ENCODE measurements around the gene SMCO2.

Gene SMCO2

GRCh38 chr12:27434673-27435565 lies 11.6 kb upstream of the SMCO2 start:
- H3K4me3 ChIP-seq (ENCODE audit: low read depth, low read length): no peak overlapping the region
- no peak for DNase-seq (ENCODE audit: low read depth)
- TF ChIP-seq CTCF (IDR thresholded peaks at IDR 0.05; ENCODE audit: low read depth, low read length, missing control alignments): peak; percentile 60

- no peak for TF ChIP-seq CTCF (IDR thresholded peaks at IDR 0.05; ENCODE audit: low read depth, low read length, missing control alignments)
- no peak overlapping the region for H3K4me3 ChIP-seq (ENCODE audit: low read depth, low read length)
Measured at GRCh38 chr12:27436029-27436428, 10.5 kb upstream of the SMCO2 start.

GRCh38 chr12:27436768-27437167 lies 9.8 kb upstream of the SMCO2 start:
- TF ChIP-seq CTCF (IDR thresholded peaks at IDR 0.05; ENCODE audit: low read depth, low read length, missing control alignments): no peak
- no peak overlapping the region for H3K4me3 ChIP-seq (ENCODE audit: low read depth, low read length)

More at GRCh38 chr12:27436029-27436428, 10.5 kb upstream of the SMCO2 start:
- DNase-seq (ENCODE audit: low read depth): no peak

GRCh38 chr12:27437839-27438238 lies 8.7 kb upstream of the SMCO2 start:
- H3K4me3 ChIP-seq (ENCODE audit: low read depth, low read length): no peak overlapping the region
- no peak for DNase-seq (ENCODE audit: low read depth)
- no peak for TF ChIP-seq CTCF (IDR thresholded peaks at IDR 0.05; ENCODE audit: low read depth, low read length, missing control alignments)

More at GRCh38 chr12:27436768-27437167, 9.8 kb upstream of the SMCO2 start:
- no peak for DNase-seq (ENCODE audit: low read depth)

GRCh38 chr12:27447761-27448160 lies 1.2 kb downstream of the SMCO2 start:
- TF ChIP-seq CTCF (IDR thresholded peaks at IDR 0.05; ENCODE audit: low read depth, low read length, missing control alignments): no peak
- DNase-seq (ENCODE audit: low read depth): no peak
- no peak overlapping the region for H3K4me3 ChIP-seq (ENCODE audit: low read depth, low read length)

- TF ChIP-seq CTCF (IDR thresholded peaks at IDR 0.05; ENCODE audit: low read depth, low read length, missing control alignments): no peak
- no peak for DNase-seq (ENCODE audit: low read depth)
- no peak overlapping the region for H3K4me3 ChIP-seq (ENCODE audit: low read depth, low read length)
Measured at GRCh38 chr12:27449026-27449425, 2.5 kb downstream of the SMCO2 start.

Data from GM12864 (cell line).